ENCODE results near the gene SLC7A14.

Gene SLC7A14

GRCh38 chr3:170488802-170489201 lies 97.1 kb downstream of the SLC7A14 start:
- no peak overlapping the region for H3K9ac ChIP-seq (ENCODE audit: low read depth, low read length)
- H3K4me2 ChIP-seq (ENCODE audit: insufficient read depth, low read length), result no peak overlapping the region
- no peaks in the 10 kb centered on the region for H3K9me3 ChIP-seq (ENCODE audit: insufficient read depth, low read length, severe bottlenecking)
- H2AFZ ChIP-seq (ENCODE audit: low read depth, low read length), result no peak overlapping the region
- no peaks in the 10 kb centered on the region; the same call in 1 of the 2 replicates for H4K20me1 ChIP-seq (ENCODE audit: insufficient read depth, low read length)
- H3K27ac ChIP-seq (ENCODE audit: low read length), result no peak overlapping the region
- no peak for TF ChIP-seq EZH2 (IDR thresholded peaks at IDR 0.05; ENCODE audit: borderline replicate concordance, low read depth, low read length, severe bottlenecking)
- TF ChIP-seq, protein P1, sequence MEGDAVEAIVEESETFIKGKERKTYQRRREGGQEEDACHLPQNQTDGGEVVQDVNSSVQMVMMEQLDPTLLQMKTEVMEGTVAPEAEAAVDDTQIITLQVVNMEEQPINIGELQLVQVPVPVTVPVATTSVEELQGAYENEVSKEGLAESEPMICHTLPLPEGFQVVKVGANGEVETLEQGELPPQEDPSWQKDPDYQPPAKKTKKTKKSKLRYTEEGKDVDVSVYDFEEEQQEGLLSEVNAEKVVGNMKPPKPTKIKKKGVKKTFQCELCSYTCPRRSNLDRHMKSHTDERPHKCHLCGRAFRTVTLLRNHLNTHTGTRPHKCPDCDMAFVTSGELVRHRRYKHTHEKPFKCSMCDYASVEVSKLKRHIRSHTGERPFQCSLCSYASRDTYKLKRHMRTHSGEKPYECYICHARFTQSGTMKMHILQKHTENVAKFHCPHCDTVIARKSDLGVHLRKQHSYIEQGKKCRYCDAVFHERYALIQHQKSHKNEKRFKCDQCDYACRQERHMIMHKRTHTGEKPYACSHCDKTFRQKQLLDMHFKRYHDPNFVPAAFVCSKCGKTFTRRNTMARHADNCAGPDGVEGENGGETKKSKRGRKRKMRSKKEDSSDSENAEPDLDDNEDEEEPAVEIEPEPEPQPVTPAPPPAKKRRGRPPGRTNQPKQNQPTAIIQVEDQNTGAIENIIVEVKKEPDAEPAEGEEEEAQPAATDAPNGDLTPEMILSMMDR (IDR thresholded peaks at IDR 0.05; ENCODE audit: borderline replicate concordance, extremely low read depth, low read length, poor library complexity, severe bottlenecking), result no peak
- no peak for DNase-seq
- no peaks in the 10 kb centered on the region for H3K27me3 ChIP-seq (ENCODE audit: insufficient read depth, low read length, poor library complexity)
- ATAC-seq (ENCODE audit: insufficient read depth, low read depth), result no peak
- no peaks in the 10 kb centered on the region for H3K36me3 ChIP-seq (ENCODE audit: insufficient read depth, low read length)
- H3K79me2 ChIP-seq (ENCODE audit: insufficient read depth, low read length), result no peaks in the 10 kb centered on the region
- no peaks in the 10 kb centered on the region for H3K4me1 ChIP-seq (ENCODE audit: insufficient read depth, low read length)
- H3K4me3 ChIP-seq (ENCODE audit: low read depth in 1 of 2, low read length in 2 of 2), result no peak overlapping the region

- H3K27me3 ChIP-seq (ENCODE audit: insufficient read depth, low read length, poor library complexity), result no peaks in the 10 kb centered on the region
- no peak overlapping the region for H3K4me3 ChIP-seq (ENCODE audit: low read depth in 1 of 2, low read length in 2 of 2)
- H4K20me1 ChIP-seq (ENCODE audit: insufficient read depth, low read length), result no peaks in the 10 kb centered on the region; the same call in 1 of the 2 replicates
- no peaks in the 10 kb centered on the region for H3K79me2 ChIP-seq (ENCODE audit: insufficient read depth, low read length)
- H2AFZ ChIP-seq (ENCODE audit: low read depth, low read length), result no peak overlapping the region
- no peak overlapping the region for H3K9ac ChIP-seq (ENCODE audit: low read depth, low read length)
- TF ChIP-seq, protein P1 (IDR thresholded peaks at IDR 0.05; ENCODE audit: borderline replicate concordance, extremely low read depth, low read length, poor library complexity, severe bottlenecking), result no peak
- TF ChIP-seq EZH2 (IDR thresholded peaks at IDR 0.05; ENCODE audit: borderline replicate concordance, low read depth, low read length, severe bottlenecking), result no peak
- no peak for ATAC-seq (ENCODE audit: insufficient read depth, low read depth)
- no peak for DNase-seq
- H3K9me3 ChIP-seq (ENCODE audit: insufficient read depth, low read length, severe bottlenecking), result no peaks in the 10 kb centered on the region
- no peaks in the 10 kb centered on the region for H3K4me1 ChIP-seq (ENCODE audit: insufficient read depth, low read length)
- no peak overlapping the region for H3K4me2 ChIP-seq (ENCODE audit: insufficient read depth, low read length)
- no peaks in the 10 kb centered on the region for H3K36me3 ChIP-seq (ENCODE audit: insufficient read depth, low read length)
- H3K27ac ChIP-seq (ENCODE audit: low read length), result no peak overlapping the region
Measured at GRCh38 chr3:170487031-170487430, 98.8 kb downstream of the SLC7A14 start.

- no peak for ATAC-seq (ENCODE audit: insufficient read depth, low read depth)
- Histone ChIP-seq H3K36me3 (ENCODE audit: insufficient read depth, low read length) (no peaks in the 10 kb centered on the region), H3K9me3 (ENCODE audit: insufficient read depth, low read length, severe bottlenecking) (no peaks in the 10 kb centered on the region), H3K4me3 (ENCODE audit: low read depth in 1 of 2, low read length in 2 of 2) (no peak overlapping the region), H3K27ac (ENCODE audit: low read length) (no peak overlapping the region), H2AFZ (ENCODE audit: low read depth, low read length) (no peak overlapping the region), H3K4me1 (ENCODE audit: insufficient read depth, low read length) (no peaks in the 10 kb centered on the region), H3K79me2 (ENCODE audit: insufficient read depth, low read length) (no peaks in the 10 kb centered on the region), H3K27me3 (ENCODE audit: insufficient read depth, low read length, poor library complexity) (no peaks in the 10 kb centered on the region), H3K9ac (ENCODE audit: low read depth, low read length) (no peak overlapping the region), H3K4me2 (ENCODE audit: insufficient read depth, low read length) (no peak overlapping the region), H4K20me1 (ENCODE audit: insufficient read depth, low read length) (no peaks in the 10 kb centered on the region; the same call in 1 of the 2 replicates)
- no peak for DNase-seq
- no peak for TF ChIP-seq EZH2 (IDR thresholded peaks at IDR 0.05; ENCODE audit: borderline replicate concordance, low read depth, low read length, severe bottlenecking)
- TF ChIP-seq, protein P1 (IDR thresholded peaks at IDR 0.05; ENCODE audit: borderline replicate concordance, extremely low read depth, low read length, poor library complexity, severe bottlenecking), result no peak
Measured at GRCh38 chr3:170486398-170486797, 99.5 kb downstream of the SLC7A14 start.

DNA sequence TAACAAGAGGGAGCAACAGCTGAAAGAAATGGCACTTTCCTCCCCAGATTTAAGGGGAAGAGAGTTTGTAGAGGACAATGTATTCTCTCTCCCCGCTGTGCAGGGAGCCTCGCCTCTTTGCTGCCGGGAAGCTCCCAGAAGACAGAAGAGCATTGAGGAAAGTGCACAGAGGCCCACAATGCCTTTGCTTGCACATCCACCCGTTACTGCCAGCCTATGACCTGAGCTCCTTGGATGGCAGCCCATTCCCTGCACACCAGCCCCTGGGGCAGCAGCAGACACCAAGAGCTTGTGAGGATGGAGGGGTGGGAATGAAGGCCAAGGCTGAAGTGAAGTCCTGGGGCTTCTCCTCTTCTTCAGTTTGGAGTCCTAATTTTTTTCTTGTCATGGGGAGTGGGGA lies 100.2 kb downstream of the SLC7A14 start:
- Histone ChIP-seq H4K20me1 (ENCODE audit: insufficient read depth, low read length) (no peaks in the 10 kb centered on the region; the same call in 1 of the 2 replicates), H3K9ac (ENCODE audit: low read depth, low read length) (no peak overlapping the region), H3K27me3 (ENCODE audit: insufficient read depth, low read length, poor library complexity) (no peaks in the 10 kb centered on the region), H2AFZ (ENCODE audit: low read depth, low read length) (no peak overlapping the region), H3K36me3 (ENCODE audit: insufficient read depth, low read length) (no peaks in the 10 kb centered on the region), H3K4me1 (ENCODE audit: insufficient read depth, low read length) (no peaks in the 10 kb centered on the region), H3K79me2 (ENCODE audit: insufficient read depth, low read length) (no peaks in the 10 kb centered on the region), H3K27ac (ENCODE audit: low read length) (no peak overlapping the region), H3K4me2 (ENCODE audit: insufficient read depth, low read length) (no peak overlapping the region), H3K9me3 (ENCODE audit: insufficient read depth, low read length, severe bottlenecking) (no peaks in the 10 kb centered on the region), H3K4me3 (ENCODE audit: low read depth in 1 of 2, low read length in 2 of 2) (no peak overlapping the region)
- DNase-seq (no peak), ATAC-seq (ENCODE audit: insufficient read depth, low read depth) (no peak)
- TF ChIP-seq, protein P1 (IDR thresholded peaks at IDR 0.05; ENCODE audit: borderline replicate concordance, extremely low read depth, low read length, poor library complexity, severe bottlenecking), result no peak
- no peak for TF ChIP-seq EZH2 (IDR thresholded peaks at IDR 0.05; ENCODE audit: borderline replicate concordance, low read depth, low read length, severe bottlenecking)
